PC-9 (cell line): ENCODE results near the gene BHLHA15. TPM values are rescaled to one million over a fixed set of nuclear protein-coding genes. Genes with fewer than 3 reads are reported as not detected.

ENCODE experiments used
- BruUV-seq: library from RNA; stranded (reverse); fragments of 400-500 nt; replicated peaks from 2 replicates; lab custom pipeline; 2021; lab: Mats Ljungman, UMichigan
- CTCF ChIA-PET: fragments of 300-600 bp; sonication (Branson Sonifier 250); formaldehyde crosslinking; loops from one replicate; lab custom pipeline; 2022; ENCODE audit warnings: antibody characterized with exemption; lab: Charles Lee
- POLR2A ChIA-PET: fragments of 300-600 bp; sonication (Branson Sonifier 250); formaldehyde crosslinking; loops from one replicate; lab custom pipeline; 2022; ENCODE audit warnings: antibody characterized with exemption; ENCODE audit not compliant: unreplicated experiment; lab: Charles Lee
- DNase-seq, 2 experiments: peaks; one replicate each; pipeline versions ENCODE4 v3.0.0 to v3.0.0-alpha.2; 2015 to 2022; ENCODE audit warnings: mixed read lengths in 1 of 2
- H2AFZ ChIP-seq: fragments of 200-600 bp; sonication (generic); 2 replicates; pipeline ENCODE4 v1.8.1; 2017; ENCODE audit warnings: antibody characterized with exemption
- H3F3A ChIP-seq: fragments of 200-600 bp; sonication (generic); 2 replicates; pipeline ENCODE4 v1.8.1; 2017; ENCODE audit warnings: antibody characterized with exemption, mild to moderate bottlenecking, low read depth; ENCODE audit not compliant: insufficient read depth
- H3K27ac ChIP-seq: fragments of 200-600 bp; sonication (generic); 2 replicates; pipeline ENCODE4 v1.6.1; 2016; ENCODE audit warnings: mixed run types
- H3K27me3 ChIP-seq: fragments of 200-600 bp; sonication (generic); 2 replicates; pipeline ENCODE4 v1.6.1; 2016; ENCODE audit warnings: low read depth, mixed run types; ENCODE audit not compliant: insufficient read depth
- H3K36me3 ChIP-seq: fragments of 200-600 bp; sonication (generic); 2 replicates; pipeline ENCODE4 v1.6.1; 2016; ENCODE audit warnings: low read depth, mixed run types
- H3K4me1 ChIP-seq: fragments of 200-600 bp; sonication (generic); replicated peaks from 2 replicates; pipeline ENCODE4 v1.6.1; 2016; ENCODE audit warnings: mixed run types; ENCODE audit not compliant: insufficient read depth
- H3K4me2 ChIP-seq: fragments of 200-600 bp; sonication (generic); 2 replicates; pipeline ENCODE4 v1.6.1; 2017; ENCODE audit warnings: mixed run types
- H3K4me3 ChIP-seq: fragments of 200-600 bp; sonication (generic); 2 replicates; pipeline ENCODE4 v1.6.1; 2016; ENCODE audit warnings: mixed run types
- H3K79me2 ChIP-seq: fragments of 200-600 bp; sonication (generic); 2 replicates; pipeline ENCODE4 v1.6.1; 2017; ENCODE audit warnings: low read depth, mixed run types
- H3K9me2 ChIP-seq: fragments of 200-600 bp; sonication (generic); 2 replicates; pipeline ENCODE4 v1.8.1; 2017; ENCODE audit warnings: mild to moderate bottlenecking; ENCODE audit not compliant: insufficient read depth
- H3K9me3 ChIP-seq: fragments of 200-600 bp; sonication (generic); 2 replicates; pipeline ENCODE4 v1.8.1; 2016; ENCODE audit warnings: low read depth; ENCODE audit not compliant: insufficient read depth
- H4K20me1 ChIP-seq: fragments of 200-600 bp; sonication (generic); 2 replicates; pipeline ENCODE4 v1.8.1; 2017; ENCODE audit not compliant: insufficient read depth
- EZH2 ChIP-seq: fragments of 200-600 bp; sonication (generic); IDR thresholded peaks from 2 replicates; pipeline ENCODE4 v1.8.0; 2017; ENCODE audit warnings: antibody characterized with exemption, low read depth
- intact Hi-C: fragments of 100-400 bp; cut with micrococcal nuclease; formaldehyde crosslinking; loops from one replicate; pipeline ENCODE4 v1.10.0; 2022; ENCODE audit not compliant: unreplicated experiment
- total RNA-seq: library from RNA; stranded (reverse); gene quantifications from 2 replicates; pipeline ENCODE4 v1.2.3, GENCODE V29; 2021
- TF ChIP-seq, protein P1 (sequence below): fragments of 200-600 bp; sonication (generic); conservative IDR thresholded peaks from 2 replicates; pipeline ENCODE4 v1.6.1; 2017; ENCODE audit warnings: mixed run types, antibody characterized with exemption, mild to moderate bottlenecking, moderate library complexity

Gene BHLHA15
- total RNA-seq, 1 experiment from 2014 or later, result 0.79 TPM

DNA sequence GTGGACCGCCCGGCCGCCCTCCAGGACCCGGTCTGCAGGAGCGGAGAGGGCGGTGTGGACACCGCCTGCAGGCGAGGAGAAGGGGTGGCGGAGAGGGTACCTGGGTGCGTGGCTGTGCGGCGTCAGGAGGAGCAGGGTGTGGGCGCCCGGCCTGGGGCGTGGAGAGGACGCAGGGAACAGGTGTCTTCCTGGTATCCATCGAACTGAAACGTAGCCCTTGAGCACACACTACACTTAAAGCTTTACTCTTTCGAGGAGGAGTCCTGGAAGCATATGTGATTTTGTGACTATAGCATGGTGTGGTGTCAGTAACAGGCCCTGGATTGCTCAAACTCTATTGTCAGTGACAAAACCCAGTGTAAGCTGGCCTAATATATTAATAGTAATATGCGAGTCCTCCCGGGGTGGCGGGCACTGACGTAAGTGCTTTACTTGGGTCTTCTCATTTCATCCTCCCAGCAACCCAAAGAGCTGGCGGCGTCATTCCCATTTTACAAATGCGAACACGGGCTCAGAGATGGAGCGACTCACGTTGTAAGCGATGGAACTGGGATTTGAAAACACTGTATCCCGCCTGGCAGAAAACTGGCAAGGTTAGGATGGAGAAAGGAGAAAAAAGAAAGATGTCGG lies 41.3 kb downstream of the BHLHA15 start:
- TF ChIP-seq, protein P1, sequence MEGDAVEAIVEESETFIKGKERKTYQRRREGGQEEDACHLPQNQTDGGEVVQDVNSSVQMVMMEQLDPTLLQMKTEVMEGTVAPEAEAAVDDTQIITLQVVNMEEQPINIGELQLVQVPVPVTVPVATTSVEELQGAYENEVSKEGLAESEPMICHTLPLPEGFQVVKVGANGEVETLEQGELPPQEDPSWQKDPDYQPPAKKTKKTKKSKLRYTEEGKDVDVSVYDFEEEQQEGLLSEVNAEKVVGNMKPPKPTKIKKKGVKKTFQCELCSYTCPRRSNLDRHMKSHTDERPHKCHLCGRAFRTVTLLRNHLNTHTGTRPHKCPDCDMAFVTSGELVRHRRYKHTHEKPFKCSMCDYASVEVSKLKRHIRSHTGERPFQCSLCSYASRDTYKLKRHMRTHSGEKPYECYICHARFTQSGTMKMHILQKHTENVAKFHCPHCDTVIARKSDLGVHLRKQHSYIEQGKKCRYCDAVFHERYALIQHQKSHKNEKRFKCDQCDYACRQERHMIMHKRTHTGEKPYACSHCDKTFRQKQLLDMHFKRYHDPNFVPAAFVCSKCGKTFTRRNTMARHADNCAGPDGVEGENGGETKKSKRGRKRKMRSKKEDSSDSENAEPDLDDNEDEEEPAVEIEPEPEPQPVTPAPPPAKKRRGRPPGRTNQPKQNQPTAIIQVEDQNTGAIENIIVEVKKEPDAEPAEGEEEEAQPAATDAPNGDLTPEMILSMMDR, result no peak
- TF ChIP-seq EZH2, result no peak
- Histone ChIP-seq H3K27ac (no peak overlapping the region), H3K27me3 (no peaks in the 10 kb centered on the region), H3K9me2 (no peaks in the 10 kb centered on the region), H3F3A (peaks cover 23% of the 10 kb centered on the region), H4K20me1 (no peaks in the 10 kb centered on the region), H3K4me3 (peak overlapping the region; percentile 100), H3K4me1 (peaks cover 25% of the 10 kb centered on the region), H3K79me2 (peaks cover 41% of the 10 kb centered on the region), H3K4me2 (peak overlapping the region; percentile 92), H2AFZ (peak overlapping the region; percentile 98), H3K9me3 (no peaks in the 10 kb centered on the region), H3K36me3 (no peaks in the 10 kb centered on the region)
- ChIA-PET POLR2A (no interaction called here), CTCF (interaction anchor here (0.6 kb wide), 1 partner anchor 88 kb away, joined by 5 read pairs; no protein-coding TSS in a partner anchor)
- TSS peak; percentile 58 for BruUV-seq
- intact Hi-C loops, result no loop called here
- peak in 1 of 2 experiments; percentile 40 for DNase-seq

DNA sequence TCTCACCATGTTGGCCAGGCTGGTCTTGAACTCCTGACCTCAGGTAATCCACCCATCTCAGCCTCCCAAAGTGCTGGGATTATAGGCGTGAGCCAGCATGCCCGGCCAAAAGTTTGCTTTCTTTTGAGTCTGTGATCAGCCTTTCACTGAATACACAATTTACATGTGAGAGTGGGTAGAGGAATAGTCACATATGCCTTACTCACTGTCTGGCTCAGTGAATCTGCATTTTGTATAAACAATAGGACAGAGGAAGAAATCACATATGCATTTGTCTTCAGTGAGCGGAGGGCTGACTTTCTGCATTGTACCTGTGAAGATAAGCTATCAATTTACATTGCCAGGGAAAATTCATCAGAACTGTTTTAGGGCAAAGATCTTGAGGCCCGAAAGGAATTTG lies 43.3 kb downstream of the BHLHA15 start:
- Histone ChIP-seq H3K36me3 (no peaks in the 10 kb centered on the region), H3K4me2 (no peak overlapping the region), H3K4me1 (peaks cover 17% of the 10 kb centered on the region), H3K4me3 (no peak overlapping the region), H2AFZ (no peak overlapping the region), H3K79me2 (peaks cover 35% of the 10 kb centered on the region), H3F3A (peaks cover 23% of the 10 kb centered on the region), H4K20me1 (no peaks in the 10 kb centered on the region), H3K9me2 (no peaks in the 10 kb centered on the region), H3K27ac (no peak overlapping the region), H3K27me3 (no peaks in the 10 kb centered on the region), H3K9me3 (no peaks in the 10 kb centered on the region)
- no TSS peak for BruUV-seq
- TF ChIP-seq, protein P1, result no peak
- TF ChIP-seq EZH2, result no peak
- intact Hi-C loops, result no loop called here
- CTCF ChIA-PET, result interaction anchor here (0.6 kb wide), 1 partner anchor 167 kb away, joined by 3 read pairs; no protein-coding TSS in a partner anchor
- POLR2A ChIA-PET, result no interaction called here
- no peak for DNase-seq

DNA sequence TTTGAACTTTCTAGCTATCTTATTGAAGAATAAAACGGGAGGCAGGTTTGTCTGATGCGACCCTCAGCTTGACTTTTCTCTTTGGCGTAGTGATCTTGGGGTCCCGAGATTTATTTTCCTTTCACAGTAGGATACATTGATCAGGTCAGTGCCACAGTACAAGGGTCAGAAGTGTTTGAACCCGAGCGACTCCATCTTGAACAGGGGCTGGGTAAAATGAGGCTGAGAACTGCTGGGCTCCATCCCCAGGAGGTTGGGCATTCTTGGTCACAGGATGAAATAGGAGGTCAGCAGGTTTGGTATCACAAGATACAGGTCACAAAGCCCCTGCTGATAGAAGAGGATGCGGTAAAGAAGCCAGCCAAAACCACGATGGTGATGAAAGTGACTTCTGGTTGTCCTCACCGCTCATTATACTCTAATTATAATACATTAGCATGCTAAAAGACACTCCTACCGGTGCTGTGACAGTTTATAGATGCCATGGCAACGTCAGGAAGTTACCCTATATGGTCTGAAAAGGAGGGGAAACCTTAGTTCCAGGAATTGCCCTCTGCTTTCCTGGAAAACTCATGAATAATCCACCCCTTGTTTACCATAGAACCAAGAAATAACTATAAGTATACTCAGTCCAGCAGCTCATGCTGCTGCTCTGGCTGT lies 43.8 kb downstream of the BHLHA15 start:
- intact Hi-C loops, result no loop called here
- Histone ChIP-seq H3K36me3 (no peaks in the 10 kb centered on the region), H4K20me1 (no peaks in the 10 kb centered on the region), H3K27ac (no peak overlapping the region), H3K27me3 (no peaks in the 10 kb centered on the region), H2AFZ (no peak overlapping the region), H3K9me3 (no peaks in the 10 kb centered on the region), H3F3A (peaks cover 17% of the 10 kb centered on the region), H3K4me3 (no peak overlapping the region), H3K79me2 (peaks cover 33% of the 10 kb centered on the region), H3K4me1 (peaks cover 11% of the 10 kb centered on the region), H3K4me2 (no peak overlapping the region), H3K9me2 (no peaks in the 10 kb centered on the region)
- BruUV-seq, result no TSS peak
- no peak for DNase-seq
- no peak for TF ChIP-seq EZH2
- TF ChIP-seq, protein P1, result no peak
- ChIA-PET POLR2A (no interaction called here), CTCF (no interaction called here)
